Skeletal muscle satellite cell (primary cell): ENCODE measurements around the gene CMBL.
"Not testable (repeated sequence)": the region's sequence is repeated elsewhere in the genome, so short reads cannot be mapped to it uniquely, and the experiment has no call there.

Experiments used
- H3K27me3 ChIP-seq: 2 replicates; pipeline ENCODE4 v1.7.0; 2013; ENCODE audit warnings: low read length; ENCODE audit not compliant: control insufficient read depth, insufficient read depth
- H3K36me3 ChIP-seq: 2 replicates; pipeline ENCODE4 v1.7.0; 2013; ENCODE audit warnings: mild to moderate bottlenecking, control low read depth, low read length; ENCODE audit not compliant: insufficient read depth
- H3K4me1 ChIP-seq: 2 replicates; pipeline ENCODE4 v1.7.0; 2013; ENCODE audit warnings: low read length; ENCODE audit not compliant: control insufficient read depth, insufficient read depth
- H3K4me2 ChIP-seq: 2 replicates; pipeline ENCODE4 v1.7.0; 2013; ENCODE audit warnings: mild to moderate bottlenecking, low read length
- H3K4me3 ChIP-seq: 2 replicates; pipeline ENCODE4 v1.7.0; 2013; ENCODE audit warnings: low read length
- H3K9ac ChIP-seq: 2 replicates; pipeline ENCODE4 v1.7.0; 2013; ENCODE audit warnings: mild to moderate bottlenecking, low read depth, low read length, moderate library complexity
- H3K9me3 ChIP-seq: replicated peaks from 2 replicates; pipeline ENCODE4 v1.7.0; 2013; ENCODE audit warnings: mild to moderate bottlenecking, control low read depth, low read length

Gene CMBL

DNA sequence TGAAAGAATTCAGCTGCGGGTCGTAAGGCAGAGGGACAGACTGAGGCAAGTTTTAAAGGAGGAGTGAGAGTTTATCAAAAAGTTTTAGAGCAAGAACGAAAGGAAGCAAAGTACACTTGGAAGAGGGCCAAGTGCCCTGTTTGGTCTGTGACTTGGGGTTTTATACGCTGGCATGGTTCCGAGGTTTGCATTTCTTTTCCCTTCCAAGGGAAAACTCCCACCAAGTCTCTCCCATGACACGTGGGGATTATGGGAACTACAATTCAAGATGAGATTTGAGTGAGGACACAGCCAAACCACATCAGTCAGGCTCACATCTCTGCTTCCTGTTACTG, 34.9 kb downstream of the CMBL start:
- not testable (repeated sequence) for H3K27me3 ChIP-seq, H3K4me2 ChIP-seq, H3K9ac ChIP-seq, H3K36me3 ChIP-seq, H3K4me3 ChIP-seq, H3K4me1 ChIP-seq, H3K9me3 ChIP-seq

DNA sequence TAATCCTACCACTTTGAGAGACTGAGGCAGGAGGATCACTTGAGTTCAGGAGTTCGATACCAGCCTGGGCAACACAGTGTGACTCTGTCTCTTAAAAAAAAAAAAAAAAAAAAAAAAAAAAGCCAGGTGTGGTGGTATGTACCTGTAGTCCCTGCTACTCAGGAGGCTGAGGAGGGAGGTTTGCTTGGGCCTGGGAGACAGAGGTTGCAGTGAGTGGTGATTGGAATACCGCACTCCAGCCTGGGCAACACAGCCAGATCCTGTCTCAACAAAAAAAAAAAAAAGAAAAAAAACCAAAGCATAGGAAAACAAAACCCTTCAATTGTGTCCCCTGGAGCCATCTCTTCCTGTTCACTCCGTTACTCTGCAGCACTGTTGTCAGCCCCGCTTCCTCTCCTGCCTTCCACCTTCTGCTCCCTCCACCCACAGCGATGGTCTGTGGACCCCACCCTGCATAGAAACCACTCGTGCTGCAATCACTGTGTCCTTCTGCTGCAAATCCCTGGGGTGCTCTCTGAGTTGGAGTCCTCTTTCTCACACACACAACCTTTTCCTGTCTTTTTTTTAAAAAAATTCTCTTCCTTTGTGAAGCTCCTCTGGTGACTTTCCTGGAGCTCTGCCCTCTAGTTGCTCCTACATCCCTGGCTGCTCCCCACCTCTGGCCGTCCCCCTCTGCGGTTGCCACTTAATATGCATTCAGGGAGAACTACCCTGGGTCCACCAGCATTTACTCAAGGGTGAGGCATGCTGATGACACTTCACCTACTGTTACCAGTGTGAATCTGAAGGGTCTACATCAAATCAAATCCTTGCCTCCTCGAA, 35.4 kb downstream of the CMBL start:
- H3K27me3 ChIP-seq, result no peaks in the 10 kb centered on the region
- no peak overlapping the region for H3K9ac ChIP-seq
- H3K4me3 ChIP-seq, result no peak overlapping the region
- H3K4me1 ChIP-seq, result peaks cover 3% of the 10 kb centered on the region
- H3K9me3 ChIP-seq, result no peaks in the 10 kb centered on the region
- H3K36me3 ChIP-seq, result no peaks in the 10 kb centered on the region
- H3K4me2 ChIP-seq, result no peak overlapping the region

DNA sequence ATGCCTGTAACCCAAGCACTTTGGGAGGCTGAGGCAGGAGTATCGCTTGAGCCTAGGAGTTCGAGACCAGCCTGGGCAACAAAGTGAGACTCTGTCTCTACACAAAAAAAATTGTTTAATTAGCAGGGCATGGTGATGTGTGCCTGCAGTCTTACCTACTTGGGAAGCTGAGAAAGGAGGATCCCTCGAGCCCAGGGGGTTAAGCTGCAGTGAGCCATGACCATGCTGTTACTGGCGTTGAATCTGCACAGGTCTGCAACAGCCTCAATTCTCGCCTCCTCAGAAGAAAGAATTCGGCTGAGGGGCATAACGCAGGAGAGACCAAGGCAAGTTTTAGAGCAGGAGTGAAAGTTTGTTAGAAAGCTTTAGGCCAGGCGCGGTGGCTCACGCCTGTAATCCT, 39.6 kb downstream of the CMBL start:
- Histone ChIP-seq H3K4me1 (peaks cover 6% of the 10 kb centered on the region), H3K27me3 (no peaks in the 10 kb centered on the region), H3K4me3 (no peak overlapping the region), H3K9ac (no peak overlapping the region), H3K9me3 (no peaks in the 10 kb centered on the region), H3K4me2 (no peak overlapping the region), H3K36me3 (peaks cover 31% of the 10 kb centered on the region)

DNA sequence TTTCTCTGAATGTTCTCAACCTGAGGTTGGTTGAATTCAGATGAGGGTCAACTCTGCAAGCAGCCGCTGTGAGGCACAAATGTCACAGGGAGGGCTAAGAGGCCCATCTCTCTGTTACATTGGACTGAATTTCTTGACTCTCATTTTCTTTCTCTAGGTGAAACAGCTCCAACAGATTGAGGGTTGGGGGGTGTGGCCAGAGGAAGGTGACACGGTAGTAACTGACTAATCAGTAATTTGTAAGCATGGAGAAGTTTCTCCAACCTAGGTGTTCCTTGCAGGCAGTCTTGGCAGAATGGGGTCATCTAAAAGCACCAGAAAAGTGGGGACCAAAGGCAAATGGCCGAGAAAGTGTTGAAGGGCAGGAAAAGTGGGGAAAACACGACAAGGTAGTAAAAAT, 40.9 kb downstream of the CMBL start:
- peaks cover 44% of the 10 kb centered on the region for H3K36me3 ChIP-seq
- H3K9me3 ChIP-seq, result no peaks in the 10 kb centered on the region
- no peak overlapping the region for H3K4me2 ChIP-seq
- no peak overlapping the region for H3K9ac ChIP-seq
- no peak overlapping the region for H3K4me3 ChIP-seq
- peaks cover 6% of the 10 kb centered on the region for H3K4me1 ChIP-seq
- no peaks in the 10 kb centered on the region for H3K27me3 ChIP-seq

DNA sequence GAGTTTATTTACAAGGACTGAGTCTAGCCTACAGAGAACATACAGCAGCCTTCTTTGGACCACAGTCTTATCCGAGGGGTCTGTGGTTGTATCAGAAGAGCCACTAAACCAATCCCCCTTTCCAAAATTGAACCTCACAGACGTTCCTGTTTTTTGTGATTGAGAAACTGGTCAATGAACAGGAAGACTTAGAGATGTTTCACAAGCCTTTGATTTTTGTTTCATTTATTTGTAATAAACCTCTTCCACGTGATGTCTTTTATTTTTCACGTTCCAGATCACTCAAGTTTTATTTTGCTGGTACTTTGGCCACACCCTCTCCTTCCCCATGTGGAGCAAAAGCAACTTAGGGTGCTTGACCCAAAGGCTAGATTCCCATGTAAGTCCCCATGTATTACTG, 41.6 kb downstream of the CMBL start:
- Histone ChIP-seq H3K4me1 (peaks cover 6% of the 10 kb centered on the region), H3K9me3 (no peaks in the 10 kb centered on the region), H3K4me3 (no peak overlapping the region), H3K27me3 (no peaks in the 10 kb centered on the region), H3K9ac (no peak overlapping the region), H3K4me2 (no peak overlapping the region), H3K36me3 (peaks cover 51% of the 10 kb centered on the region)

DNA sequence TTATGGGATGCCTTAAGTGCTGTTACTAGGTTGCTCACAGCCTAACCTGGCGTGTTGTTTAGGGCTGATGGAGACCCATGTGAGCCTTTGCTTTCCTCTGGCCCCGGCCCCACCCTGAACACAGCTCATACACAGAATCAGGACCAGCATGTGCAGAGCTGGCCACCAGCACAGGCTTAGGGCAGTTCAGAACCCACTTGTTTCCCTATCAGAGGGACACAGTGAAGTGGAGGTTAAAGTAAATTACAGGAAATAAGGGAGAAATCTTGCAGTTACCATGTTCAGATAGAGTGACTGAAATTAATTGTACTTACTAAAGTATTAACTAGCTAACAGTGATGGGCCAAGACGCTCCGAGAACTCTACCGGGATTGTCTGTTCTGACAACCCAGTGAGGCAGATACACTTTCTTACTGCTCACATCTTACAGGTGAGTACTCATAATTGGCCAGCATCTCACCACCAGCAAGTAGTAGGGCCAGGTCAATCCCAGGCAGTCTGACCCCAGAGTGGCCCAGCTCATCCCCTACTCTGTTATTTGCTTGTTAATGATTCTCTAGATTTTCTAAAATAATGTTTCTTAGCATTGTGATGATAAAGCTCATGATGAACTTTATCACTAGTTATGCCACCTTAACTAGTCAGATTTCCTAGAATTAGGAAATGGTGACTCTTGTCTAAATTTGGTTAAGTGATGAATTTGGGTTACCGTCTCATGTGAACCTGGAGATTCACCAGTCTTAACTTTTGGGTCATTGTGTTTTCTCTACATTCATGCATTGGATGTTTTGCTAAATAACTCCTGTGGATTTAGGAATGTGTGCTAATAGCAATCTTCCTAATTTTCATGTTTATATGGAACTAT, 42.2 kb downstream of the CMBL start:
- H3K36me3 ChIP-seq, result peaks cover 58% of the 10 kb centered on the region
- no peak overlapping the region for H3K4me3 ChIP-seq
- no peaks in the 10 kb centered on the region for H3K27me3 ChIP-seq
- no peak overlapping the region for H3K4me2 ChIP-seq
- no peak overlapping the region for H3K9ac ChIP-seq
- H3K4me1 ChIP-seq, result peaks cover 6% of the 10 kb centered on the region
- no peaks in the 10 kb centered on the region for H3K9me3 ChIP-seq

DNA sequence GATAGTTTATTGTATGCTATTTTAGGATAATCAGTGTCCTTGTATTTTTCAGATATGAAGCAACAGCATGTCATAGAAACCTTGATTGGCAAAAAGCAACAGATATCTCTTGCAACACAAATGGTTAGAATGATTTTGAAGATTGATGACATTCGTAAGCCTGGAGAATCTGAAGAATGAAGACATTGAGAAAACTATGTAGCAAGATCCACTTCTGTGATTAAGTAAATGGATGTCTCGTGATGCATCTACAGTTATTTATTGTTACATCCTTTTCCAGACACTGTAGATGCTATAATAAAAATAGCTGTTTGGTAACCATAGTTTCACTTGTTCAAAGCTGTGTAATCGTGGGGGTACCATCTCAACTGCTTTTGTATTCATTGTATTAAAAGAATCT, 43.1 kb downstream of the CMBL start:
- Histone ChIP-seq H3K27me3 (no peaks in the 10 kb centered on the region), H3K4me3 (no peak overlapping the region), H3K9ac (no peak overlapping the region), H3K4me2 (no peak overlapping the region), H3K4me1 (peaks cover 6% of the 10 kb centered on the region), H3K9me3 (no peaks in the 10 kb centered on the region), H3K36me3 (peaks cover 66% of the 10 kb centered on the region)

DNA sequence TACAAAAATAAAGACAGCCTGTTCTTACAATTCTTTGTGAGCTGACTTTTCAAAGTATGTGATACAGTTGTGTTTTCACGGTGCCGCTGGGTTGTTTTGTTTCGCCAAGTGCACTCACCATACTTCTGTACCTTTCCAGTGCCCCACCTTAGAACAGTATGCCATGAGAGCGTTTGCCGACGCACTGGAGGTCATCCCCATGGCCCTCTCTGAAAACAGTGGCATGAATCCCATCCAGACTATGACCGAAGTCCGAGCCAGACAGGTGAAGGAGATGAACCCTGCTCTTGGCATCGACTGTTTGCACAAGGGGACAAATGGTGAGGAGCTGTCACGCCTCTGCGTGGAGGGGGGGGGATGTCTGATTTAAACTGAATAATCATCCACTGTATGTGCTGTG, 44.7 kb downstream of the CMBL start:
- peaks cover 6% of the 10 kb centered on the region for H3K4me1 ChIP-seq
- peaks cover 82% of the 10 kb centered on the region for H3K36me3 ChIP-seq
- H3K27me3 ChIP-seq, result no peaks in the 10 kb centered on the region
- no peak overlapping the region for H3K4me3 ChIP-seq
- no peaks in the 10 kb centered on the region for H3K9me3 ChIP-seq
- H3K9ac ChIP-seq, result no peak overlapping the region
- no peak overlapping the region for H3K4me2 ChIP-seq

DNA sequence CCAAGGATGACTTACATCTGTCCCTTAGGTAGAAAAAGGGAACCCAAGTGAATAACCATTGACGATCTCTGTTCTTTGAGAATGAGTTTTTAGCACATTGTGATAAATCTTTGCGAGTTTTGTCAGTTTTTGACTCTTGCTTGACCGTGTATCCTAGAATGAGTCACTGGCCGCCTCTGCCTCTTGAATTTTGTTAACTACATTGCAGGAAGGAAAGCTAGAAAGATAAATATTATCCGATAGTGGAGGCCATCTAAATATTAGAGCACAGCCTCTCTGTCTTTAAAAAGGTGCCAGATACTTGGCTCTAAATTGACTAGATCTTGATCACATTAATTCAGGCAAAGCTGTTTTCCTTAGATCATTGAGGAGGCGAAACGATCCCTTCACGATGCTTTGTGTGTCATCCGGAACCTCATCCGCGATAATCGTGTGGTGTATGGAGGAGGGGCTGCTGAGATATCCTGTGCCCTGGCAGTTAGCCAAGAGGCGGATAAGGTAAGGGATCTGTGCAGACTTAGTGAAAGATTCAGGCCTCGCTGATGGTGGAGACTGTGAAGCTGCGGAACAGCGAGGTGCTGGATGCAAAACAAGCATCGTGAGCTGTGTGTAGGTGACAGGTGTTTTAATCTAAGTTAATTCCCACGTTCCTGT, 45.5 kb downstream of the CMBL start:
- Histone ChIP-seq H3K27me3 (no peaks in the 10 kb centered on the region), H3K4me2 (no peak overlapping the region), H3K9ac (no peak overlapping the region), H3K4me1 (peaks cover 3% of the 10 kb centered on the region), H3K4me3 (no peak overlapping the region), H3K9me3 (no peaks in the 10 kb centered on the region), H3K36me3 (peaks cover 90% of the 10 kb centered on the region)

DNA sequence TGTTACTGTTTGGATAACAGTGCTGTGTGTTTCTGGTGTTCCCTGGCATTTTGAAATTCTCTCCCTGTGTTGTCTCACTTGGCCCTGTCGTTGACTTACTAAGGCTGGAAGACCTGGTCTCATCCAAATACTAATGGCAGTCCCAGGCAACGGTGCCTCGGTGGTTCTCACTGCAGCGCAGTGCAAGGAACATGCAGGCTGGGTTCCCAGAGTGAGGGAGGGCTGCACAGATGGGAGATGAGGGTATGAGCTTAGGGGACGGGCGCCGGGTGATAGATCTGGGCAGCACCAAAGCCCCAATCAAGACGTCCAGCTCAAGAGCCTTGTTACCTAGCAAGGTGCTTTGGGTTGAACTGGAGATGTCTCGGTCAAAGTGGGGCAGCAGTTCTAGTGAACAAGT, 46.6 kb downstream of the CMBL start:
- Histone ChIP-seq H3K9ac (no peak overlapping the region), H3K4me3 (no peak overlapping the region), H3K36me3 (peaks cover 98% of the 10 kb centered on the region), H3K4me2 (no peak overlapping the region), H3K4me1 (no peaks in the 10 kb centered on the region), H3K27me3 (no peaks in the 10 kb centered on the region), H3K9me3 (no peaks in the 10 kb centered on the region)

DNA sequence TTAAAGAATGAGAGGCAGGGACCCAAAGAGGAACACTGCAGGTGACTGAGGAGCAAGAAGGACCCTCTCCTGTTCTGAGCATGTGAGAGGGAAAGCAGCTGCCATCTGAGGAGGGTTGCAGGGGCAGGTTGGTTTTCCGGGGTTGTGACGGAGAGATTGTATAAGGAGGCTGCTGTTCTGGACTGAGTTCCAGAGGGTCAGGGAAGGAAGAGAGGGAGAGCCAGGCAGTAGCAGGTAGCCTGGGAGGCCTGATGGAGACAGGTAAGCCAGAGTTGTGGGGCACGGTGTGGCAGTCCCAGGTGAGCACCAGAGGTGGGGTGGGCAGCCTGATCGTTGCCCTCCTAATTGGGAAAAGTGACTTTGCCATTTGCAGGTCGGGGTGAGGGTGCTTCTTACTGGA, 47.8 kb downstream of the CMBL start:
- Histone ChIP-seq H3K4me3 (no peak overlapping the region), H3K4me1 (no peaks in the 10 kb centered on the region), H3K36me3 (peaks cover 98% of the 10 kb centered on the region), H3K4me2 (no peak overlapping the region), H3K9me3 (no peaks in the 10 kb centered on the region), H3K9ac (no peak overlapping the region), H3K27me3 (no peaks in the 10 kb centered on the region)
